Erythroblast (primary cell): ENCODE measurements around the gene RNPS1.

Source experiments
- DNase-seq, 2 experiments: peaks; one replicate each; lab custom pipeline; 2025; lab: John Stamatoyannopoulos, UW
- GATA1 ChIP-seq: IDR thresholded peaks from 2 replicates; pipeline ENCODE4 v1.6.1; 2011; ENCODE audit warnings: low read depth, mild to moderate bottlenecking, control low read depth, low read length, moderate library complexity
- POLR2A ChIP-seq: IDR thresholded peaks from 2 replicates; pipeline ENCODE4 v1.6.1; 2011; ENCODE audit warnings: mild to moderate bottlenecking, low read length

Gene RNPS1

DNA sequence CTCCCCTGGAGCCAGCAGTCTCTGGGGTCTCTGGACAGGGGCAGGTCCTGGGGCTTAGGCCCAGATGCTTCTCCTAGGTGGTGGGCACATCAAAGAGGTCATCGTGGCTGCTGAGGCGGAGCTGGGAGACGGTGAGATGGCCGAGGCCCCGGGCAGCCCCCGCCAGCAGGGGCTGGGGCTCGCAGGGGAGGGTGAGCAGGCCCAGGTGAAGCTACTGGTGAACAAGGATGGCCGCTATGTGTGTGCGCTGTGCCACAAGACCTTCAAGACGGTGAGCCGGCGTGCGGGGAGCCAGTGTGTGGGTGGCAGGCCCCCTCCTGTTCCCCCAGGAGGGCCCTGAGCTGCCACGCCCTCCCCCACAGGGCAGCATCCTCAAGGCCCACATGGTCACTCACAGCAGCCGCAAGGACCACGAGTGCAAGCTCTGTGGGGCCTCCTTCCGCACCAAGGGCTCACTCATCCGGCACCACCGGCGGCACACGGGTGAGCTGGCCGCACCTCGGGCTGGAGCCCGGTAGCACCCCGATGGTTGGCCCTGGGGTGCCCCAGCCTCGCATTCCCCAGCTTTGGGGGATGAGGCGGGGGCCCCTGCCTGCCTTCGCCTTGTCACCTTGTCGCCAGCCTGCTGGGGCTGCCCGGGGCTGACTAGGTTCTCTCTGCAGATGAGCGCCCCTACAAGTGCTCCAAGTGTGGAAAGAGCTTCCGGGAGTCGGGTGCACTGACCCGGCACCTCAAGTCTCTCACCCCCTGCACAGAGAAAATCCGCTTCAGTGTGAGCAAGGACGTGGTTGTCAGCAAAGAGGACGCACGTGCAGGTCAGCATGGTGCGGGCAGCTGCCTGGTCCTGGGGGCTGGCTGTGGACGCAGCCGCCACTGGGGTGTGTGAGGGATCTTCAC, 35.6 kb downstream of the RNPS1 start:
- TF ChIP-seq POLR2A: no peak
- TF ChIP-seq GATA1: no peak
- DNase-seq: no peak

DNA sequence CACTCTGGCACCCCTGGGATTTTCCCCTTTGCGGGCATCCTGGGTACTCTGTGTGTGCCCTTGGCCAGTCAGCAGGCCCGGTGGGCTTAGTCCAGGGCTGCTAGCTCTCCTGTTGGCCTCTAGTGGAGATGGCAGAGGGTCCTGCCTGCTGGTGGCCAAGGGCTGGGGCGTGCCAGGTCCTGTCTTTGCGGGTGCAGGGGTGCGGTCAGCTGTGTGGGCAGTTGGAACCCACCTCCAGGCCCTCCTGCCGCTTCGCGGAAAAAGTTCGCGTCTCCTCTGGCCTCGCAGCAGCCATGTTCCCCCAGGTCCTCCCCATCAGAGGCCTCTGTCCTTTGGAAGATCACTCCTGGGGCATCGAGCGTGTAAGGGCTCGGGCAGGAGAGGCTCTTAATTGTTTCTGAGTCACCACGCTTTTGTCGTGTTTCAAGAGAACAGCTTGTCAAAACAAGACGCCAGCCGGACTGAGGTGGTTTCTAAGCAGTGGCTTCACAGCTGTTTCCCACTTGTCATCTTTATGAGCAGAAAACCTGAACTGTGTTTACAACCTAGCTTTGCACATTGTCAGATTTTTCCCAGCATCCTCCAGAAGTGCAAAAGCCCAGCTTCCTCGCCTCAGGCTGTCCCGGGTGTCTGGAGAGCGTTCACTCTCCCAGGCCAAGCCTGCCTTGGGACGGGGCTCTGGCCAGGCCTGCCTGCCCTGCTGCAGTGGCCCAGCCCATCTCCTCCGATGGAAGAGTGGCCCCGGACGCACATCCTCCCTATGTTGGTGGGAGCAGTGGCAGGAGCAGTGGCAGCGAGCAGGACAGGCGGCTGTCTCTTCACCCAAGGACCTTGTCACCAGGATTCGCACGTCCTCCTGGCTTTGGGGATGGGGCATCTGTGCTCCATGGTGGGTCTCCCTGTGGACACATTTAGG, 36.7 kb downstream of the RNPS1 start:
- no peak for DNase-seq

DNA sequence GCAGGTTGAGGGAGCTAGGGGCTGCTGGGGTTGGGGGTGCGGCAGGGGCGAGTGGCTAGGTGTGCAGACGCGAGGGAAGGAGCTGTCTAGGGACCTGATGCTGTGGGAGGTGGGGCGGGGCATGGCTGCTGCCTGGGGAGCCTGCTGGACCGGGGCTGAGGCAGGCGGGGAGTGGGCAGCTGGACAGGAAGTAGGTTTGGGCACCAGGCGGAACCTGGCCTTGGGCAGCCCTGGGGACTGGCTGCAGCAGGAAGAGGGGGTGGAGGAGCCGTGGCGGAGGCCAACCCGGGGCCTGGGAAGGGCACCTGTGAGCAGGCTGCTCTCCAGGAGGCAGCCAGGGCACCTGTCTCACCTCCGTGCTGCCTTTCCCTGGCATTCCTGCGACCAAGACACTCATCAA, 37.5 kb downstream of the RNPS1 start:
- TF ChIP-seq POLR2A (no peak), GATA1 (no peak)
- no peak for DNase-seq

More for the DNA sequence above, 36.7 kb downstream of the RNPS1 start:
- TF ChIP-seq POLR2A: no peak
- TF ChIP-seq GATA1: no peak

DNA sequence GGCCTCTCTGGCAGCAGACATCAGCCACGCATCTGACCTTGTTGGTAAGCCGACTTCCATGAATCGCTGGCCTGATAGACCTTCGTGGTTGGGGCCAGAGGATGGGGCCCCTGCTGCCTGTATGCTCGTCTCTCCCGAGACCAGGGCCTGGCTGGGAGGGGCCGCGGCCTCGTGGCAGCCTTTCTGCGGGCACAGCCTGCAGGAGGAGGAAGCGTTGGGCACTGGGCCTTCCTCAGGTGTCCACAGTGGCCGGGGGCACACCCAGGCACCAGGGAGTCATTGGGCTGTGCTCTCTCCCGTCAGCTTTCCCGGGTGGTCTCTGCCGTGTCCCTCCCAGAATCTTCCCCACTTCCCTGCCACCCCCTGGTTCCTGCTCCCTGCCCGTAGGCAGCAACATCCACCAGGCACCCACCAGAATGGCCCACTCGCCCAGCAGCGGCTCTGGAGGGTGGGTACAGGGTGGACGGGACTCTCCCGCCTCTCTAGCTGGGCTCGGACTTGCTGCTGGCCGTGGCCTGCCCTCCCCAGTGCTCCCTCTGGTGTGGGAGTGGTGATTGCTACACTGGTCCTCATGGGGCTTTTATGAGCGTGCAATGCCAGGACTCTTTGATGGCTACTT, 38.2 kb downstream of the RNPS1 start:
- no peak for DNase-seq
- no peak for TF ChIP-seq GATA1
- TF ChIP-seq POLR2A: no peak

DNA sequence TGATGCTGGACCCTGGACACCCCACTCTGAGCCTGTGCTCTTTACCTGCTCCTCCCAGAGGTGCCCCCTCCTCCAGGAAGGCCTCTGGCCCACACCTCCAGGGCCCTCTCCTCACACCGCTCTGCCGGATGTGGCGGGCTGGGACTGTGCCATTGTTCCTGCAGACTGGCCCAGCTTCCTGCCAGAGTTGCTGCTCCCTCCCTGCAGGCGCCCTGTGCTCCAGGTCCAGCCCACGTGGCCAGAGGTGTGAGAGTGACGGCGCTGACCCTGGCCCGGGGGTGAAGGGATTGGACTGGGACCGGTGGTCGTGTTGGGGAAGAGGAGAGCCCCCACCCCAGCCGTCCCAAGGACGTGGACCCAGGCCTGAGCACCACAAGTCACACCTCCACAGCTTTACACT, 38.8 kb downstream of the RNPS1 start:
- TF ChIP-seq GATA1 (no peak), POLR2A (no peak)
- DNase-seq: no peak

DNA sequence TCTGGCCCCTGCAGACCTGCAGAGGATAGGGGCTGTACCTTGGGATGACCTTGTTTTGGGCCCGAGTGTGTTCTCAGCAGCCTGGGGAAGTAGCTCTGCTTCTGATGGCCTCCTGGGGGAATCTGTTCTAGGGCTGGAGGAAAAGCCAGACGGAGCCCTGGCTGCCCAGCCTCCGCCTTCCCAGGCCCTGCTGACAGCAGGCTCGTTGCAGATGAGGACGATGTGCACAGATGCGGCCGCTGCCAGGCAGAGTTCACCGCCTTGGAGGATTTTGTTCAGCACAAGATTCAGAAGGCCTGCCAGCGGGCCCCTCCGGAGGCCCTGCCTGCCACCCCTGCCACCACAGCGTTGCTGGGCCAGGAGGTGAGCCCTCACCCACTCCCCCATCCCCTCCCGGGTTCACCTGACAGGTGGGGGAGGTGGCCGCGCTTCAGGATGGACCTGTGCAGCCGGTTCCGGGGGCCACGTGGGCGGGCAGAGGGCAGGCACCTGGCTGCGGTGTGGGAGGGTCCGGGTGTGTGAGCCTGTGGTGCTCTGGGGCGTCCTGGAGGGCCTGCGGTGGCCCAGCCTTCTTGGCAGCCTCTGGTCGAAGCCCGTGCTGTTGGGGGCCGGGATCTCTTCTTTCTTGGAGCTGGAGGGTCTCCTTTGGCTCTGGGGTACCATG, 39.6 kb downstream of the RNPS1 start:
- no peak for DNase-seq
- TF ChIP-seq POLR2A (no peak), GATA1 (no peak)

DNA sequence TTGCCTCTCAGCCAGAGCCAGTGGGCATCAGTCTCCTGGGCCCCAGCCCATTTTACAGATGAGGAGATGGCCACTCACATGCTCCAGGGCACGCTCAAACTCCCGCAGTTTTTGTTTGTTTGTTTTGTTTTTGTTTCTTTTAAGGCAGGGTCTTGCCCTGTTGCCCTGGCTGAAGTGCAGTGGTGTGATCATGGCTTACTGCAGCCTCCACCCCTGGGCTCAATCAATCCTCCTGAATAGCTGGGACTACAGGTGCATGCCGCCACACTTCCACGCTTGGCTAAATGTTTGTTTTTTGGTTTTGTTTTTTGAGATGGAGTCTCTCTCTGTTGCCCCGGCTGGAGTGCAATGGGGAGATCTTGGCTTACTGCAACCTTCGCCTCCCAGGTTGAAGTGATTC, 41.0 kb downstream of the RNPS1 start:
- no peak for DNase-seq
- TF ChIP-seq POLR2A (no peak), GATA1 (no peak)

DNA sequence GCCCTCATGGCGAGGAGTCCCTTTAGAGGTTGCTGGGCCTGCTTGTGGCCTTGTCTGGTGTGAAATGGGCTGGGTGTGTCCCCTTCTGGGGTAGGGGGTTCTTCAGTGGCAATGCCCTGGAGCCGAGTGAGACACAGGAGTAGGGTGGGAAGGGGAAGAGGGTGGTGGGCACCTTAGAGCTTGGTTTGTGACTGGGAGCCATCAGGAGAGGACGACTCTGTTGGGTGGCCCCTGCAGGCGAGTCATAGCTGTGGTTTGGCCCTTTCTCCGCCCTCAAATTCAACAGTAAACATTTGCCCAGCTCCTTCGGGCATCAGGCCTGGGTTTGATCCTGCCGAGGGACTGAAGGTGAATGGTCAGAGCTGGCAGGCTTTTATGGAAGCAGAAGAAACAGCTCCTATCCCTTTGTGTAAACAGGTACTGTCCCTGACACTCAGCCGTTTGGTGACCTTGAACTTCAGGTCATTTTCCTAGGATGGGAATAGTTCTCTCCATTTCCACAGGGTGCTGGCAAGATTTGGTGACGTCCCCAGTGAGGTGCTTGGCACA, 41.6 kb downstream of the RNPS1 start:
- no peak for DNase-seq
- TF ChIP-seq GATA1 (no peak), POLR2A (no peak)

DNA sequence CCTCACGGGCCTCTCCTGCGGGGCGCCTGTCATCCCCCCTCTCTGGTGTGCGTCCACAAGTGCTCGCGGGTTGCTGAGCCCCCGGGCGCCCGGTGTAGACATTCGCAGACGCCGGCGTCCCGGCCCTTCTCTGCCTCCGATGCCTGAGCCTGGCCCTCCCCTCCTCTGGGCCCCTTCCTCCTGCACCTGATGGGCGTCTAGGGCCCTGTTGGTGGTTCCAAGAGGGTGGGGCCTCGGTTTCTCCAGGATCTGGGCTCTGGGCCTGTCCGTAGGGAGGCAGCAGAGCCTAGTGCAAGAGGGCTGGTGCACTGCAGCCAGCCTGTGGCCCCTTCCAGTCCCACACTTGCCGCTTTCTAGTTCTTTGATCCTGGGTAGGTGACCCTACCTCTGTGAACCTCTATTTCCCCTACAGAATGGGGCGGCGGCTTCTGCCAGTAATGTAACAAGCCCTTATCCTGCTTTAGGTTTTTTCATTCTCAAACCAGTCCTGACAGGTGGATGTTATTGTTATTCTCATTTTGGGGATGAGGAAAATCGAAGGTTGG, 43.9 kb downstream of the RNPS1 start:
- TF ChIP-seq POLR2A (no peak), GATA1 (no peak)
- DNase-seq: peak; percentile 66 to 71

DNA sequence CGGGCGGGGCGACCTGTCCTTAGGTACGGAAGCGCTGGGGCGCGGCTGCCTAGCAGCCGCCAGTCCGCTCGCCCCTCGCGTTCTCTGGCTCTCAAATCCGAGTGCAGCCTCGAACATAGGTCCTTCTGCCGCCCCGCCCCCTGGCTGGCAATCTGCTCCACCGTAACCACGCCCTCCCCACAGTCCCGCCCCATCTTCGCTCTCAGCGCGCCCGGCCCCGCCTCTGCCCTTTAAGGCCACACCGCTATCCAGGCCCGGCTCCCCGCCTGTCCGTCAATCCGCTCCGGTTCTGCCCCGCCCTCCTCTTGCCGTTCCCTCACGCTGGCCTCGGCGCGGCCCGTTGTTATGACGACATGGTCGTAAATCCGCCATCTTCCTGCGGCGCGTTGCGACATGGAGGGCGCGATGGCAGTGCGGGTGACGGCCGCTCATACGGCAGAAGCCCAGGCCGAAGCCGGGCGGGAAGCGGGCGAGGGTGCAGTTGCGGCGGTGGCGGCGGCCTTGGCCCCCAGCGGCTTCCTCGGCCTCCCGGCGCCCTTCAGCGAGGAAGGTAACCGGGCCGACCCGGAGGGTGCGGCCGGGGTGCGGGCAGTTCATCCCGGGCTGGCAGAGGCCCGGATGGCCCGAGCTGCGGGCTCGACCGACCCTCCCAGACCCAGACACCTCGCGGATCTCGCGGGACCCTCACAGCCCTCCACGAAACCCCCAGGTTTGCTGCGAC, 44.5 kb downstream of the RNPS1 start, which contains the start of gene E4F1:
Gene E4F1, plus strand, starts transcription at position 371 of the 721 bp plus-strand sequence. Its CDS starts 23 bp downstream, at position 394.
- DNase-seq: peak; percentile 100
- TF ChIP-seq POLR2A (peak; percentile 95), GATA1 (no peak)

DNA sequence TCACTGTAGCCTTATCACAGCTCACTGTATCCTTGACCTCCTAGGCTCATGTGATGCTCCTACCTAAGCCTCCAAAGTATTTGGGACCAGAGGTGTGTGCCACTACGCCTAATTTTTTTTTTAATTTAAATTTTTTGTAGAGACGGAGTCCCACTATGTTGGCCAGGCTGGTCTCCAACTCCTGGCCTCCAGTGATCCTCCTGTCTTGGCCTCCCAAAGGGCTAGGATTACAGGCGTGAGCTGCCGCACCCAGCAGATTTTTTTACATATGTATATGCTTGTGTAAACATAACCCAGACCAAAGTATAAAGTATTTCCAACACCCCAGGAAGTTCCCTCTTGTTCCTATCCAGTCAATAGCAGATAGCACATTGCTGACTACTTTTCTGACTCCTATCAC, 51.6 kb downstream of the RNPS1 start:
- no peak for DNase-seq
- TF ChIP-seq GATA1: no peak
- no peak for TF ChIP-seq POLR2A

DNA sequence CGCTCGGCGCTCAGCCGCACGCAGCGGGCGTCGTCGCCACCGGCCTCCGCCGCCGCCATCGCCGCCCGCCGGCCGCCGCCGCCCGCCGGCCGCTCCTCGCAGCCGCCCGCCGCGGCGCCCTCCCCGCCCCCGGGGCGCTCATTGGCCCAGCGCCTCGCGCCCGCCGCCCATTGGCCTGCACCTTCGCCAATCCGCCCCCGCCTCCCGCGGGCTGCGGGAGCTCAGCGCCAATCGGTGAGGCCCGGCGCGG, 53.3 kb downstream of the RNPS1 start, which contains the start of gene PGP:
Gene PGP, minus strand, starts transcription at position 122 of the 250 bp plus-strand sequence. Its CDS starts 63 bp downstream, at position 59.
- DNase-seq: no peak
- TF ChIP-seq POLR2A (no peak), GATA1 (no peak)
